ENCODE measurements around the gene ADA. TPM values are rescaled to one million over a fixed set of nuclear protein-coding genes. Genes with fewer than 3 reads are reported as not detected.
"Not testable (repeated sequence)": the region's sequence is repeated elsewhere in the genome, so short reads cannot be mapped to it uniquely, and the experiment has no call there.

ADA gene
- total RNA-seq, 1 experiment from 2014 or later = 4.4 TPM

- no peak for DNase-seq (ENCODE audit: low read depth)
These were observed 51.8 kb downstream of the ADA start for GRCh38 chr20:44599715-44600114.

GRCh38 chr20:44598423-44599305, 52.8 kb downstream of the ADA start:
- DNase-seq (ENCODE audit: low read depth) = peak; percentile 58

GRCh38 chr20:44597930-44598329, 53.6 kb downstream of the ADA start:
- DNase-seq (ENCODE audit: low read depth) = no peak

GRCh38 chr20:44597516-44597915, 54.0 kb downstream of the ADA start:
- no peak for DNase-seq (ENCODE audit: low read depth)

- no peak for DNase-seq (ENCODE audit: low read depth)
These were observed 54.6 kb downstream of the ADA start for GRCh38 chr20:44596876-44597275.

GRCh38 chr20:44596010-44596409, 55.5 kb downstream of the ADA start:
- DNase-seq (ENCODE audit: low read depth) = no peak

GRCh38 chr20:44594730-44595129, 56.8 kb downstream of the ADA start:
- DNase-seq (ENCODE audit: low read depth) = peak; percentile 99

GRCh38 chr20:44593751-44594150, 57.7 kb downstream of the ADA start:
- DNase-seq (ENCODE audit: low read depth) = no peak

GRCh38 chr20:44592366-44592765, 59.1 kb downstream of the ADA start:
- no peak for DNase-seq (ENCODE audit: low read depth)

- no peak for DNase-seq (ENCODE audit: low read depth)
These were observed 60.3 kb downstream of the ADA start for GRCh38 chr20:44590980-44591778.

GRCh38 chr20:44589537-44589936, 62.0 kb downstream of the ADA start:
- no peak for DNase-seq (ENCODE audit: low read depth)

GRCh38 chr20:44588321-44588720, 63.2 kb downstream of the ADA start:
- not testable (repeated sequence) for DNase-seq (ENCODE audit: low read depth)

GRCh38 chr20:44587035-44587980, 64.2 kb downstream of the ADA start:
- DNase-seq (ENCODE audit: low read depth) = no peak

- DNase-seq (ENCODE audit: low read depth) = no peak
These were observed 65.1 kb downstream of the ADA start for GRCh38 chr20:44586289-44586911.

- no peak for DNase-seq (ENCODE audit: low read depth)
These were observed 66.2 kb downstream of the ADA start for GRCh38 chr20:44585057-44585963.

- DNase-seq (ENCODE audit: low read depth) = no peak
These were observed 67.3 kb downstream of the ADA start for GRCh38 chr20:44584162-44584561.

GRCh38 chr20:44583157-44583556, 68.3 kb downstream of the ADA start:
- DNase-seq (ENCODE audit: low read depth) = no peak

GRCh38 chr20:44582311-44583025, 69.0 kb downstream of the ADA start, which contains the start of gene PKIG:
PKIG (plus strand) TSS chr20:44582579; CDS start chr20:44614557, 31,978 bp downstream.
- DNase-seq (ENCODE audit: low read depth) = peak; percentile 91

- DNase-seq (ENCODE audit: low read depth) = no peak
These were observed 70.0 kb downstream of the ADA start for GRCh38 chr20:44581515-44581914.
